GM19099 (cell line): ENCODE results near the gene EHD2.

Experiments
- POLR2A ChIP-seq: IDR thresholded peaks from 3 replicates; pipeline ENCODE4 v1.6.1; 2011; ENCODE audit warnings: low read depth; ENCODE audit not compliant: insufficient read length; ENCODE audit errors: extremely low read depth

The EHD2 gene

GRCh38 chr19:47725759-47726401, 12.7 kb downstream of the EHD2 start:
- no peak for TF ChIP-seq POLR2A

- TF ChIP-seq POLR2A: no peak
These were observed 13.2 kb downstream of the EHD2 start for GRCh38 chr19:47726467-47726866.

GRCh38 chr19:47729468-47729798, 16.2 kb downstream of the EHD2 start:
- no peak for TF ChIP-seq POLR2A

DNA sequence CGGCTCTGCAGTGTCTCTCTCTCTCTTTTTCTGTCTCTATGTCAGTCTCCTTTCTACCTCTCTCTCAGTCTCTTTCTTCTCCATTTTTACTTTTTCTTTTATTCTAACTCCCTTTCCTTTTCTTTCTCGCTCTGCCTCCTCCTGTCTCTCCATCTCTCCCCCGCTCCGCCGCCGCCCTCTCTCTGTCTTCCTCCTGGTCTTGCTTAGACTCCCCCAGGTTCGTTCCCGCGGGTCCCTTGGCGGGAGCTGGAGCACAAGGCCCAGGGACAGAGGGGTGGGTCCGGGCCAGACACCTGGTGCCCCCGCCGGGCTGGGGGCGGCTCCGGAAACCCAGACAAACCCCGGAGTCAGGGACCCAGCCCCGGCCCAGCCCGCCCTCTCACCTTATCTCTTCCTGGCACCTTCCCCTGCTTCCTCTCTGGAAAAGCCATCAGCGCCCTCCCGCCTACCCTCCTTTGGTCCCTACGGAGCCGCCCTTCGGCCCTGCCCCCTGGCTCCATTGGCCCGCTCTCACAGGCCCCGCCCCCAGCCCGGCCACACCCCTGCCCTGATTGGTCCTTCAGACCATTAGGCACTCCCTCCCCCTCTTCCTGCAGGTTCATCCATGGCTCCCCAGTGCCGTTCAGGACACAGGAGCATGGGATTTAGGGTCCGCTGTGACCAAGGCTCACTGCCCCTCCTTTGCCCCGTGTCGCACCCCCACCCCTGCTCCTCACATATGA, 16.7 kb downstream of the EHD2 start:
- TF ChIP-seq POLR2A: no peak

GRCh38 chr19:47730521-47730889, 17.3 kb downstream of the EHD2 start:
- no peak for TF ChIP-seq POLR2A

- TF ChIP-seq POLR2A: no peak
These were observed 17.7 kb downstream of the EHD2 start for GRCh38 chr19:47730910-47731309.

- no peak for TF ChIP-seq POLR2A
These were observed 21.9 kb downstream of the EHD2 start for GRCh38 chr19:47735131-47735530.

DNA sequence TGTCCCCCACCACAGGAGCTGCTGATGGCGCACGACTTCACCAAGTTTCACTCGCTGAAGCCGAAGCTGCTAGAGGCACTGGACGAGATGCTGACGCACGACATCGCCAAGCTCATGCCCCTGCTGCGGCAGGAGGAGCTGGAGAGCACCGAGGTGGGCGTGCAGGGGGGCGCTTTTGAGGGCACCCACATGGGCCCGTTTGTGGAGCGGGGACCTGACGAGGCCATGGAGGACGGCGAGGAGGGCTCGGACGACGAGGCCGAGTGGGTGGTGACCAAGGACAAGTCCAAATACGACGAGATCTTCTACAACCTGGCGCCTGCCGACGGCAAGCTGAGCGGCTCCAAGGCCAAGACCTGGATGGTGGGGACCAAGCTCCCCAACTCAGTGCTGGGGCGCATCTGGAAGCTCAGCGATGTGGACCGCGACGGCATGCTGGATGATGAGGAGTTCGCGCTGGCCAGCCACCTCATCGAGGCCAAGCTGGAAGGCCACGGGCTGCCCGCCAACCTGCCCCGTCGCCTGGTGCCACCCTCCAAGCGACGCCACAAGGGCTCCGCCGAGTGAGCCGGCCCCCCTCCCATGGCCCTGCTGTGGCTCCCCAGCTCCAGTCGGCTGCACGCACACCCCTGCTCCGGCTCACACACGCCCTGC, 27.8 kb downstream of the EHD2 start:
- no peak for TF ChIP-seq POLR2A

GRCh38 chr19:47741544-47742140, 28.4 kb downstream of the EHD2 start:
- TF ChIP-seq POLR2A: no peak

GRCh38 chr19:47742634-47743033, 29.4 kb downstream of the EHD2 start:
- TF ChIP-seq POLR2A: no peak

DNA sequence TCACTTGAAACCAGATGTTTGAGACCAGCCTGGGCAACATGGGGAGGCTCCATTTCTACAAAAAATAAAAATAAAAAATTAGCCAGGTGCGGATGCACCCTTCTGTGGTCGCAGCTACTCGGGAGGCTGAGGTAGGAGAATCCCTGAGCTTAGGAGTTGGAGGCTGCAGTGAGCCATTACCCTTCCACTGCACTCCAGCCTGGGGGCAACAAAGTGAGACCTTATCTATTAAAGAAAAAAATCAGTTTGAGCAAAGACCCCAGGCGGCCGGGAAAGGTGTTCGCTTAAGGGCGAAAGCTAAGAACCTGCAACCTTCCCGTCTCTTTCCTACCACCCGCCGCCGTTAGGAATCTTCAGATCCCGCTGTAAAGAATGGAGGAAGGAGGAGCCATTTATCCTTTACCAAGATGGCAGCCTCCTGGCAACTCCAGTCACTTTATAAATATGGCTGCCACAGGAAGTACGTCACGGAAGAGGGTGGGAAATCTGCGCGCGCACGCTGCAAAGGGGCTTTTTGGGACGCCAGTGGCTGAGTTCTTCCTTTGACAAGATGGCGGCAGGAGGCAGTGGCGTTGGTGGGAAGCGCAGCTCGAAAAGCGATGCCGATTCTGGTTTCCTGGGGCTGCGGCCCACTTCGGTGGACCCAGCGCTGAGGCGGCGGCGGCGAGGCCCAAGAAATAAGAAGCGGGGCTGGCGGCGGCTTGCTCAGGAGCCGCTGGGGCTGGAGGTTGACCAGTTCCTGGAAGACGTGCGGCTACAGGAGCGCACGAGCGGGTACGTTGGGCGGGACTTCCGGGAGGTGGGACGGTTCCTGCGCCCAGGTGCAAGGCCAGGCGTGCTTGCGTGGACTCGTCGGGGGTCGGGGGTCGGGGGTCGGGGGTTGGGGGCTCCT, 32.0 kb downstream of the EHD2 start, which contains the start of gene NOP53:
TSS of gene NOP53 (plus strand) at position 537 of the 892 bp plus-strand sequence. CDS start at position 551, 14 bp downstream.
- peak; percentile 95 for TF ChIP-seq POLR2A

DNA sequence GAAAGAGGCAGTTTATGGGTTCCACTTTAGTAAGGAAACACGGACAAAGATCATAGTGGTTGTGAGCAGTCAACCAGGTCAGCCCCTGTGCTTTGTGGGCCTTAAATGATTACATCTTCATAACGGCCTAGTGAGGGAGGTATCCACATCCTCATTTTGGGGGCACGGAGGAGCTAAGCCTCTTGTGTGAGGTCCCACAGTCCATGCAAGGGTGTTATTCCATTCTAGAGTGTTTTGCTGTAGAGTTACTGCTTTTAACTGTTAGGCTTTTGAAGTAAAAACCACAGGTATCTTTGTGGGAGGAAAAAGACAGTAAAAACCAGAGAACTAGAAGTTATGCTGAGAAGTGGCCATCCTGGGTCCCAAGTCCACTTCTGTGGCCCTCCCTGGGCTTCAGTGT, 36.1 kb downstream of the EHD2 start:
- TF ChIP-seq POLR2A: no peak

DNA sequence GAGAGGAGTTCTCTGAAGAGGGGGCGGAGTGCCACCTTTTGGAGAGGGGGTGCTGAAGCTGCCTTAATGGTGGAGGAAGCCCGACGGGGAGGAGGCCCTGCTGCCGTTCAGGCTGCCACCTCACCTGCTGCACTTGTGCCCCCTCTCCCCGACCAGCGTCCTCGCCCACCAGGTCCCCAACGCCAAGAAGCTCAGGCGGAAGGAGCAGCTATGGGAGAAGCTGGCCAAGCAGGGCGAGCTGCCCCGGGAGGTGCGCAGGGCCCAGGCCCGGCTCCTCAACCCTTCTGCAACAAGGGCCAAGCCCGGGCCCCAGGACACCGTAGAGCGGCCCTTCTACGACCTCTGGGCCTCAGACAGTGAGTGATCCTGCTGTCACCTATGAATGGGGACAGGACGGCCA, 37.5 kb downstream of the EHD2 start:
- no peak for TF ChIP-seq POLR2A

GRCh38 chr19:47752440-47753211, 39.4 kb downstream of the EHD2 start:
- no peak for TF ChIP-seq POLR2A
